22Rv1 (cell line): ENCODE measurements around the gene ARHGAP10.

Experiments used
- CTCF ChIP-seq: fragments of 450-650 bp; IDR thresholded peaks from 2 replicates; pipeline ENCODE4 v1.5.1; 2017; ENCODE audit warnings: mild to moderate bottlenecking
- ZFX ChIP-seq: fragments of 450-650 bp; IDR thresholded peaks from 2 replicates; pipeline ENCODE4 v1.6.1; 2017; ENCODE audit warnings: antibody characterized with exemption, borderline replicate concordance

GRCh38 chr4:147985376-147985775, 253.5 kb downstream of the ARHGAP10 start:
- TF ChIP-seq CTCF (no peak), ZFX (no peak)
